Activated CD8-positive, alpha-beta memory T cell treated with anti-CD3 and anti-CD28 coated beads for 36 hours (primary cell): ENCODE results near the gene TP73. TPM values are rescaled to one million over a fixed set of nuclear protein-coding genes. Genes with fewer than 3 reads are reported as not detected.

Experiments
- CTCF ChIA-PET: fragments of 350-600 bp; sonication (Branson Sonifier 250); formaldehyde crosslinking; loops from one replicate; lab custom pipeline; 2021; ENCODE audit warnings: antibody characterized with exemption; lab: Charles Lee
- POLR2A ChIA-PET: fragments of 350-600 bp; sonication (Branson Sonifier 250); formaldehyde crosslinking; loops from one replicate; lab custom pipeline; 2021; ENCODE audit warnings: antibody characterized with exemption; lab: Charles Lee
- total RNA-seq, 2 experiments: library from RNA; stranded (reverse); gene quantifications; one replicate each; pipeline ENCODE4 v1.2.3, GENCODE V29; 2021

TP73 gene
- total RNA-seq, 2 experiments from 2014 or later: 0.84 to 0.95 TPM

- ChIA-PET CTCF (interaction anchor here (0.7 to 2.2 kb wide), 9 partner anchors 8 to 28 kb away, joined by 3 to 9 read pairs (median 4); partner anchors contain the start of gene LRRC47), POLR2A (interaction anchor here (0.8 kb wide), 1 partner anchor 20 kb away, joined by 3 read pairs; the partner anchor contains the start of gene LRRC47)
Observed at GRCh38 chr1:3775490-3776230, 123.3 kb downstream of the TP73 start.

DNA sequence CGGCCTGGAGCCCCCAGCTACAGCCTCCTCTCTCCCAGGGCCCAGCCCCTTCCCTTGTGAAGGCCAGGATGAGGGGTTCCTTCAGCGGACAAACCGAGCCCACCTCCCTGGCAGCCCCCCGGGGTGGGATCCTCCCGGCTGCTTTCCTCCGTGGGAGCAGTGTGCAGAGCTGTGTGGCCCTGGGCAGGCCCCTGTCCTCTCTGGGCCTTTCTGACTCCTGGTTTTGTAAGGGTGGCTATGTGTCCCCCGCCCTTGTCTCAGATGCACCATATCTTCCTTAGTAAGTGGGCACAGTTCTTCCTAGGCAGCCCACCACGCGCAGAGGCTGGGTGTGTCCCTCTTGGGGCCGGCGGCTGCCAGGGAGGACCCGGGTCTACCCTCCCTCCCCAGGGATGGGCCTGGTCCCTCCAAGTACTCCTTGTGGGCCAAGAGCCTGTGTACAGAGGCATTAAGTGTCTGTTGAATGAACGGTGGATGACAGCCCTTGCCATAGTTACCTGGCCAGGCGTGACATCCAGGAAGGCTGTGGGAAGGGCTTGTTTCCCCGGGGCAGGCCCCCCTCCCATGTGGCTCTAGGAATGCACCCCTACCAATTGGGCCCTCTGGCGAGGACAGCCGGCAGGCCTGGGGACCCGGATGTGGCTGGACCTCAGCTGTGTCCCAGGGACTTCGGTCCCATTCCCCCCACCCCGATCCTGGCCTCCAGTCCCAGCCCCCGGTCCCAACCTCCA is 124.1 kb downstream of the TP73 start:
- CTCF ChIA-PET: interaction anchor here (0.7 to 2.2 kb wide), 10 partner anchors 8 to 28 kb away, joined by 3 to 9 read pairs (median 4); partner anchors contain the start of gene LRRC47
- POLR2A ChIA-PET: interaction anchor here (0.8 kb wide), 1 partner anchor 19 kb away, joined by 3 read pairs; the partner anchor contains the start of gene LRRC47

DNA sequence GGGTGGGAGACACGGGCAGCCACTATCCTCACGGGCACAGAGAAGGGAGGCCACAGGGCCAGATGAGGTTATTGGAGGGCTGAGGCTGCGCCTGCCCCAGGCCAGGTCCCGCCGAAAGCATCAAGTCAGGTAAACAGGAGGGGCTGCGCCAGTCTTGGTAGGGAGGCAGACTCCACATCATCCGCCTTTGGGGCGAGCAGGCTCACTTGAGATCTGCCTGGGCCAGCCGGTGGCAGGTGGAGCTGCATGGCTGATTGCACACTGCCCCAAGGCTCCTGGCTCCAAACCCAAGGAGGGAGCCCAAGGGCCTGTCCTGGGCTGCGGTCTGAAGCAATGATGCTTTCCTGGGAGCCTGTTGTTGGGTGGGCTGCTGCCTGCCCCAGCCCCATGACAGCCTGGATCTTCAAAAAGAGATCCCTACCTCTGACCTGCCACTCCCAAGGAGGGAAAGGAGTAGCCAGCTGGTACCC is 124.8 kb downstream of the TP73 start:
- ChIA-PET CTCF (interaction anchor here (1.1 kb wide), 1 partner anchor 9 kb away, joined by 5 read pairs; no protein-coding TSS in a partner anchor), POLR2A (no interaction called here)

GRCh38 chr1:3777647-3778589 is 125.6 kb downstream of the TP73 start:
- CTCF ChIA-PET: interaction anchor here (1.1 kb wide), 1 partner anchor 10 kb away, joined by 5 read pairs; no protein-coding TSS in a partner anchor
- POLR2A ChIA-PET: interaction anchor here (0.6 kb wide), 1 partner anchor 16 kb away, joined by 4 read pairs; no protein-coding TSS in a partner anchor

GRCh38 chr1:3778590-3779264 is 126.4 kb downstream of the TP73 start:
- CTCF ChIA-PET: no interaction called here
- POLR2A ChIA-PET: interaction anchor here (0.6 kb wide), 1 partner anchor 15 kb away, joined by 4 read pairs; no protein-coding TSS in a partner anchor

GRCh38 chr1:3779265-3779911 is 127.1 kb downstream of the TP73 start:
- CTCF ChIA-PET: no interaction called here
- POLR2A ChIA-PET: no interaction called here

DNA sequence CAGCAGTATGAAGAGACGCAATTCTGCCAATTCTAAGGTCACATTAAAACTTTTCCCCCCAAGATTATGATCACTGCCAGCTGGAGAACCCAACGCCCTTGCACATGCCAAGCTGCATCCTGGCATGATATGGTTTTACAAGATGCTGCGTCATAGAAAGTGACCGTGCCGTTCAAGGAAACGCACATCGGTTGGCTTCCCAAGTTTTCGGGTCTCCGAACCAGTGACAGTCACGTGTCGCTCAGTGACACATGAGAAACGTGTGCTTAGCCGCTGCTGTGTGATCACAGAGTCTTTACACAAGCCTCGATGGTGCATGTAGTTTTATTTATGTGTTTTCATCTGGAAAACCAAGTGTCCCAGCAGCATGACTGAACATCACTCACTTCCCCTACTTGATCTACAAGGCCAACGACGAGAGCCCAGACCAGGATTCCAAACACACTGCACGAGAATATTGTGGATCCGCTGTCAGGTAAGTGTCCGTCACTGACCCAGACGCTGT is 127.6 kb downstream of the TP73 start:
- ChIA-PET CTCF (no interaction called here), POLR2A (no interaction called here)

- ChIA-PET POLR2A (no interaction called here), CTCF (no interaction called here)
Observed at GRCh38 chr1:3780901-3781300, 128.6 kb downstream of the TP73 start.

- CTCF ChIA-PET: interaction anchor here (1.1 kb wide), 1 partner anchor 8 kb away, joined by 4 read pairs; no protein-coding TSS in a partner anchor
Observed at GRCh38 chr1:3783651-3784474, 131.5 kb downstream of the TP73 start.

DNA sequence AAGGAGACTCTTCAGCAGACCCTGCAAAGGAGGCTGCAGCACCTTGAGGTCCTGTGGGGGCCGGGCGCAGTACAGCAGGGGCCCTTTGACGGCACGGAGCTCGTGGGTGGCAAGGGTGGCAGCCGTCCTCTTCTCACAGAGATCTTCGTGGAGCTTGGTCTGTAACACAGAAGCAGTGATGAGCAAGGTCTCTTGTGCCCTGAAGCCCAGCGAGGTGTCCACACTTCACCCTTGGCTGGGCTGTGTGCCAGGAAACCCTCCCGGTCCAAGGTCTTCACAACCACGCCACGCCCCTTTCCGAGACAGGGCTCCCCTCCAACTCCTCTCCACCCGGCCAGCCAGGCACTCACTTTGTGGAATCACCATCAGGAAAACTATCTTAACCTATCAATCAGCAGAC is 132.7 kb downstream of the TP73 start:
- ChIA-PET CTCF (no interaction called here), POLR2A (interaction anchor here (0.8 kb wide), 1 partner anchor 63 kb away, joined by 6 read pairs; no protein-coding TSS in a partner anchor)

More at GRCh38 chr1:3783651-3784474, 131.5 kb downstream of the TP73 start:
- POLR2A ChIA-PET: no interaction called here

DNA sequence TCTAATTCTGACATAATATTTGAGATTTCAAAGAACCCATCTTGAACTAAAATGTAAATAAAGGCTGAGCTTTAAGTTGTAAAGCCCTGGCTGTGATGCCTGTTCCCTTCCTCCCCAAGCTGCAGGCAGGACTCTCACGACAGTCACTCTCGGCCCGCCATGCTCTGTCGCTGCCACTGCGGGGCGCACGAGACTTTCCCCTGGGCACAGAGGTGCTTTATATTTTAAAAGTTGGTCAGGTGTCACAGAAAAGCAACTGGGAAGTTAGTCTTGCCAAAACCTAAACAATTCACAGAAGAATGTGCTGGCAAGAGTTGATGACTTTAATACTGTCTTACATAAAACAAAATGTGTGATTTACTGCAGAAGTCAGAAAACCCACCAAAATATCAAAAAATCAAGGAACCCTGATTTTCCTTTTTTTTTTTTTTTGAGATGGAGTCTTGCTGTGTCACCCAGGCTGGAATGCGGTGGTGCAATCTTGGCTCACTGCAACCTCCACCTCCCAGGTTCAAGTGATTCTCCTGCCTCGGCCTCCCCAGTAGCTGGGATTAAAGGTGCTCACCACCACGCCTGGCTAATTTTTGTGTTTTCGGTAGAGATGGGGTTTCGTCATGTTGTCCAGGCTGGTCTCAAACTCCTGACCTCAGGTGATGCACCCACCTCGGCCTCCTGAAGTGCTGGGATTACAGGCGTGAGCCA is 133.3 kb downstream of the TP73 start:
- ChIA-PET CTCF (interaction anchor here (0.9 kb wide), 1 partner anchor 12 kb away, joined by 4 read pairs; no protein-coding TSS in a partner anchor), POLR2A (interaction anchor here (0.8 kb wide), 1 partner anchor 63 kb away, joined by 6 read pairs; no protein-coding TSS in a partner anchor)

Other genes starting within 250 kb of the TP73 start
- gene ARHGEF16, start 197.9 kb upstream of the TP73 start, total RNA-seq: under 1 TPM in 1 of 2 experiments, not detected in 1; 0.21 TPM
- 1 to 10 TPM; 1.3 to 1.6 TPM for gene MEGF6, start 41.0 kb upstream of the TP73 start, total RNA-seq
- 10 to 100 TPM; 14.2 to 15.0 TPM for gene TPRG1L, start 27.5 kb upstream of the TP73 start, total RNA-seq
- gene WRAP73, start 2.4 kb upstream of the TP73 start, total RNA-seq: 10 to 100 TPM; 31.3 to 35.6 TPM
- gene CCDC27, start 99.9 kb downstream of the TP73 start, total RNA-seq: not detected
- gene SMIM1, start 120.2 kb downstream of the TP73 start, total RNA-seq: 1 to 10 TPM in 1 of 2 experiments, under 1 TPM in 1; 0.99 to 1.7 TPM
- gene LRRC47, start 144.0 kb downstream of the TP73 start, total RNA-seq: 10 to 100 TPM; 43.0 to 45.6 TPM
- 10 to 100 TPM; 36.6 to 41.6 TPM for gene CEP104, start 204.7 kb downstream of the TP73 start, total RNA-seq
- 10 to 100 TPM; 12.2 to 13.6 TPM for gene DFFB, start 205.0 kb downstream of the TP73 start, total RNA-seq
- 10 to 100 TPM; 51.8 to 52.2 TPM for gene C1orf174, start 247.8 kb downstream of the TP73 start, total RNA-seq